NCI-H2196 treated with DMSO at 0.1 percent for 48 hours (cell line): Measurements from ENCODE around the gene SPNS2.
A peak's percentile ranks its signal among the peaks of the same experiment; 100 is the strongest.
"Not testable (repeated sequence)": the region's sequence is repeated elsewhere in the genome, so short reads cannot be mapped to it uniquely, and the experiment has no call there.

Source experiments
- DNase-seq: peaks from one replicate; lab custom pipeline; 2025; ENCODE audit not compliant: unreplicated experiment; lab: John Stamatoyannopoulos, UW

Gene SPNS2

DNA sequence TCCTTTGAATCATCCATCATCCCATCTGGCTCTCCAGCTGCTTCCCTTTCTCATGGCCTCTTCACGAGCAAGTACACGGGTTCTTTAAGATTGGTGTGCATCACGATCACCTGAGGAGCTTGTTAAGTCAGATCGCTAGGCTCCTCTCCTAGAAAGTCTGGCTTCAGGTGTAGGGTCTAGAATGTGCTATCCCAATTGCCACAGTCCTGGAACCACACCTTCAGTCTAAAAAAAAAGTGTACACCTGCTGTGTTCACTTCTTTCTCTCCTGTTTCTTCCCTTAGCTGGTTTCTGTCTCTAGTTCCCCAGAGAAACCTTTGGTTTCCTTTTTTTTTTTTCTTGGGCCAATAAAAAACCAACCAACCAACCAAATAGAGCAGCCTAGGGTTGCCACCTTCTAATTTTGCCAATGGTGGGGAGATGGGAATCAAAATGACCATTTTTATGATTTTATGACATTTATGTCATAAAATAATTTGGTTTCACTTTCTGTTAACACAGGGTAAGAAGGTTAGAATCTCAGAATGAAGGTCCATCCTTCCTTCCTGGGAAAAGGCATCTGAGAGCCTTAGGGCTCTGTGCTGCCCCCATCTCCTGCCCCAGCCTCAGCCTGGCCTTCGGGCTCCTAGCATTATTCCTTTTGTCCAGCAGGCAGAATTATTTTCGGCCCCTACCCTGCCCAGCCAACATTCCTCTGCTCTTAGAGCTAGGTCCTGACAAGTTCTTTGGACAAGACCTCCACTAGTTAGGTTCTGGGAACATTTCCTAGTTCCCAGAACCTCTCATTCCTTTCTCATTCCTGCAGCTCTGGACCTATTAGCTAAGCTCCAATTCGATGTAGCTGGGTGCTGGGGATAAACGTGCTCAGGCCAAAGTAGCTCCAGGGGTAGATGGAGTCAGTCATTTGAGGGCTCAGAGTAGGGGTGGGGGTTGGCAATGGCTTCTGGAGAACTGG, 63.6 kb downstream of the SPNS2 start:
- DNase-seq = no peak

DNA sequence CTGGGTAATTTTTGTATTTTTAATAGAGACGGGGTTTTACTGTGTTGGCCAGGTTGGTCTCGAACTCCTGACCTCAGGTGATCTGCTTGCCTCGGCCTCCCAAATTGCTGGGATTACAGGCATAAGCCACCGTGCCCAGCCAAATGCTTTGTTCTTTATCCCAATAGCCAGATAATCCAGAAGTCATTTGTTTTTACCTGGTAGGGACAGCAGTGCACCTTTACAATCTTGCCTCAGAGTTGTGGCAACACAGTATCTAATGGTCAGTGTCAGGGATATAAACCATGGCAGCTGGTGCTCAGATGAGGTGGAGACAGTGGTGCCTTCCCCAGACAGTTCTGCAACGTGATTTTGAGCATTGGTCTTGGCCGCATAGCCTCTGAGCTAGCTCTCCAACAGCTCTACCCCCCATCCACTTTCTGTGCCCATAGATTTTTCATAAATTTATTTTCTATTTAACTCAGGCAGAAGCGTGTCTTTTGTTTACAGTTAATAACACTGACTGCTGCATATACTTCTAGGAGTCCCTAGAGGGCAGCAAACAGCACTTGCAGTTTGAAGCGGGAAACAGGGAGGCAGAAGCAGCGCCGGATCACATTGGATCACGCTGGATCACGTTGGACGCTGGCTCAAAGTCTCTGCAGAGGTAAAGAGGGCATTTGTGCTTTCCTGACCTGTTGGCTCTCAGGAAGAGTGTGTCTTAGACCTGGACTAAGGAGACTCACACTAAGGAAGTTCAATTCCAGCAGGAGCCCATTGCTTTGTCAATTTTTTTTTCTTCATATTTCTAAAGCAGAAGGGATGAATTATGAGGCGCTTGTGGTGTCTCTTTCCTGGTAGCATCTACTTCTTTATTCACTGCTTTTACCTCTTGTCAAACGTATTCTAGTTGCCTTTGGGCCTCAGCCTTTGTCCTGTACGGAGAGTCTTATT, 66.8 kb downstream of the SPNS2 start:
- peak; percentile 69 for DNase-seq

GRCh38 chr17:4566785-4567184, 68.1 kb downstream of the SPNS2 start:
- no peak for DNase-seq

GRCh38 chr17:4569591-4569990, 70.9 kb downstream of the SPNS2 start:
- no peak for DNase-seq

DNA sequence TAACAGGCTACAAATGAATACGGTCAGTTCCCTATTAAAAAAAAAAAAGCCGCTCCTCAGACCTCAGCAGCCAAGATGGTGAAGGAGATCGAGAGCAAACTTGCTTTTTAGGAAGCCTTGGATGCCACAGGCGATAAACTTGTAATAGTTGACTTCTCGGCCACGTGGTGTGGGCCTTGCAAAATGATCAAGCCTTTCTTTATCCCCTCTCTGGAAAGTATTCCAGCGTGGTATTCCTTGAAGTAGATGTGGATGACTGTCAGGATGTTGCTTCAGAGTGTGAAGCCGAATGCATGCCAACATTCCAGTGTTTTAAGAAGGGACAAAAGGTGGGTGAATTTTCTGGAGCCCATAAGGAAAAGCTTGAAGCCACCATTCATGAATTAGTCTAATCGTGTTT, 73.5 kb downstream of the SPNS2 start:
- DNase-seq = no peak

DNA sequence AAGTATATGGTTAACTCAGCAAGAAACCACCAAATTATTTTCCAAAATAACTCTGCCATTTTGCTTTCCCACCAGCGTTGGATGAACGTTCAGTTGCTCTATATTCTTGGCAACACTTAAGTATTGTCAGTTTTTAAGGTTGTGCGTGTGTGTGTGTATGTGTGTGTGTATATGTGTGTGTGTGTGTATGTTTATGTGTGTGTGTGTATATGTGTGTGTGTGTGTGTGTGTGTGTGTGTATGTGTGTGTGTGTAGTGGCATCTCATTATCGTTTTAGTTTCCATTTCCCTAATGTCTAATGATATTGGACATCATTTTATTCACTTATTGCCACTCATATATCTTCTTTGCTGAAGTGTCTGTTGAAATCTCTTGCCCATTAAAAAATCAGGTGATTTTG, 74.4 kb downstream of the SPNS2 start:
- no peak for DNase-seq

- DNase-seq = no peak
Observed at GRCh38 chr17:4573669-4574068, 75.0 kb downstream of the SPNS2 start.

DNA sequence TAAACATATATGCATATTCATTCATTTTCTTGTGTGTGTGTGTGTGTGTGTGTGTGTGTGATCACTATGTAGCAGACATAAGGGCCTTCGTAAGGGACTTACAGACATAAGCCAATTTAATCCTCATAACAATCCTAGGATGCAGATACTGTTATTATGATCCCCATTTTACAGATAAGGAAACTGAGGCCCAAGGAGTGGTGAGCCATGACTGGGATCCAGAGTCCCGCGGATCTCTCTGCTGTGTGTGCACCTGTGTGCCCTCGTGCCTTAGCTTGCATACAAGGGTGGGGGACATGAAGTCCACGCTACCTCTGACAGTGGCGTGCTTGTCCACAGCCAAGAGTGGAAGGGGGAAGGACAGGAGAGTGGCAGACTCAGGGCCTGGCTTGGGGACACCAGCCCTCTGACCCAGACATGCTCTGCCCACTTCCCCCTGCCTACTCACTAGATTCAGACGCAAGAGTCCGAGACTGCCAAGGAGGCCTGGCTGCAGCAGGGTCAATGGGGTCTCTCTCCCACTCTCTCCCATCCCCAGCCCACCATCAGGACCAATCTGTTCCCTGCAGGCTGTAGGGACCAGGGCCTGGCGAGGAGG, 75.9 kb downstream of the SPNS2 start:
- no peak for DNase-seq

GRCh38 chr17:4576161-4576558, 77.5 kb downstream of the SPNS2 start:
- no peak for DNase-seq

DNA sequence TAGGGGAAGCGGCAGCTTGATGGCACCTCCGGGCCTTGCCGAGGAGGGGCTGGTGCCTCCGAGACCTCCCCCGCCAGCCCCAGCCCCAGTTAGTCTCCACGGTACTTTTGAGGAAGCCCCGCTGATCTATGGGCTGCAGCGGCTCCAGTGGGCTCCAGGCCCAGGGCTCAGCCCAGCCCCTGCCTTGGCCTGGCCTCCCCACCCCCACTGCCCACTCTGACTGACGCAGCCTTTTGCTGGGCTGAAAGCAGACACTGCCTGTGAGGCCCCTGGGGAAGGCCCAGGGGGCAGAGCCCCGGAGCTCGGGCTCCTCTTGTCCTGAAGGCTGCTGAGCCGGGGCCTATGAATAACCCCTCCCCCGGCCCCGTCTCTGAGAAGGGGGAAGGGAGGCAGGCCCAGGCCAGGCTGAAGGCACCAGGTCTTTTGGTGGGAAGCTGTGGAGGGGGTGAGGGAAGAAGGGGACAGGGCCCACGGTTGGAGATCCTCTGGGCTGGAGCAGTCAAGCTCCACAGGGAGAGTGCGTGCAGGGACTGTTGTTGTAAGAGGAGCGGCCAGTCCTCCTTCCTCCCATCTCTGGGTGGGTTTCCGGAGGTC, 78.1 kb downstream of the SPNS2 start:
- no peak for DNase-seq

GRCh38 chr17:4577386-4577993, 78.8 kb downstream of the SPNS2 start:
- DNase-seq = no peak

DNA sequence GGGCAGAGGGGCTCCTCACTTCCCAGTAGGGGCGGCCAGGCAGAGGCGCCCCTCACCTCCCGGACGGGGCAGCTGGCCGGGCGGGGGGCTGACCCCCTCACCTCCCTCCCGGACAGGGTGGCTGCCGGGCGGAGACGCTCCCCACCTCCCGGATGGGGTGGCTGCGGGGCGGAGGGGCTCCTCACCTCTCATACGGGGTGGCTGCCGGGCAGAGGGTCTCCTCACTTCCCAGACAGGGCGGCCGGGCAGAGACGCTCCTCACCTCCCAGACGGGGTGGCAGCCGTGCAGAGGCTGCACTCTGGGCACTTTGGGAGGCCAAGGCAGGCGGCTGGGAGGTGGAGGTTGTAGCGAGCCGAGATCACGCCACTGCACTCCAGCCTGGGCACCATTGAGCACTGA, 79.7 kb downstream of the SPNS2 start:
- not testable (repeated sequence) for DNase-seq

GRCh38 chr17:4579678-4580077, 81.0 kb downstream of the SPNS2 start:
- DNase-seq = no peak

GRCh38 chr17:4580291-4580690, 81.6 kb downstream of the SPNS2 start:
- DNase-seq = no peak

- DNase-seq = no peak
Observed at GRCh38 chr17:4582101-4582501, 83.4 kb downstream of the SPNS2 start.

GRCh38 chr17:4582691-4583090, 84.0 kb downstream of the SPNS2 start:
- no peak for DNase-seq

DNA sequence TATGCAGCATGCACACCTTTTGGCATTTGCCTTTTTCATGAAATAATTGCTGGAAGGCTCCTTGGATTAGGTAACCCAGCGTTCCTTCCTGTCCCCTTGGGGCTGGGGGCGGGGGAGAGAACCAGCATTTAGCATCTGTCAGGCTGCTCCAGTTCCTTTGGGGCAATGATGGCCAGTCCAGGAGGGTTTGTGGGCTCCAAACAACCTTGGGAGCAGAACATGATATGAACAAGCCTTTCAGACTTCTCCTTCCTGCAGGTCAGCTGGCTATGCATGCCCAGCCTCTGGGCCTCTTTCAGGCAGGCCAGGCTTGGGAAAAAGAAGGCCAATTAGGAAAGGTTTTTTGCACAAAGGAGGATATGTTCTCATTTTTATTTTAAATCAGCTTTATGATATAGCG, 84.5 kb downstream of the SPNS2 start:
- no peak for DNase-seq

GRCh38 chr17:4583782-4584100, 85.1 kb downstream of the SPNS2 start:
- DNase-seq = no peak

- no peak for DNase-seq
Observed at GRCh38 chr17:4584101-4584916, 85.6 kb downstream of the SPNS2 start, which contains the start of gene SMTNL2. TSS of gene SMTNL2 (plus strand) at chr17:4584529. CDS start at chr17:4584606, 77 bp downstream.
